ENCODE measurements around the gene BMP10. TPM values are rescaled to one million over a fixed set of nuclear protein-coding genes. Genes with fewer than 3 reads are reported as not detected.

The BMP10 gene
- total RNA-seq (not detected), polyA plus RNA-seq (not detected)
- long read RNA-seq, donor 1, result 0 reads
- long read RNA-seq, donor 2, result 0 reads

- H3K9me3 ChIP-seq, result no peaks in the 10 kb centered on the region
- 77 to 93% (median 87%) methylated on average over 6 of the region's 6 CpGs for WGBS, 5 donors
- no peaks in the 10 kb centered on the region for H3K27me3 ChIP-seq (replicated peaks in 1 of 7)
- TF ChIP-seq POLR2AphosphoS5 (IDR thresholded peaks at IDR 0.05), result no peak
- no peak within 1 kb of the TSS for H3K27ac ChIP-seq
- H3K4me1 ChIP-seq, result no peaks in the 10 kb centered on the region
- H3K36me3 ChIP-seq, result no peaks in the 10 kb centered on the region
- no peak within 1 kb of the TSS for H3K4me3 ChIP-seq
- intact Hi-C loops (cut with DNase I; ENCODE audit: low total_unique reads), result no loop called here
- no peak for DNase-seq
Measured at GRCh38 chr2:68871159-68871764, at the start of gene BMP10. TSS of gene BMP10 (minus strand) at chr2:68871397. CDS start at chr2:68871358, 39 bp downstream.

- intact Hi-C loops (cut with DNase I; ENCODE audit: low total_unique reads), result no loop called here
- H3K4me3 ChIP-seq, result no peak overlapping the region
- WGBS, 5 donors, result 82 to 93% (median 92%) methylated on average over 6 of the region's 6 CpGs
- no peaks in the 10 kb centered on the region for H3K9me3 ChIP-seq
- H3K4me1 ChIP-seq, result peaks cover 0 to 5% (median 2%) of the 10 kb centered on the region in 6 donors
- no peaks in the 10 kb centered on the region for H3K36me3 ChIP-seq
- TF ChIP-seq CTCF (IDR thresholded peaks at IDR 0.05 in 8 of 11, conservative IDR thresholded peaks at IDR 0.05 in 3 of 11) (no peak), POLR2A (IDR thresholded peaks at IDR 0.05) (no peak), POLR2AphosphoS5 (IDR thresholded peaks at IDR 0.05) (no peak)
- DNase-seq, result no peak
- H3K27me3 ChIP-seq (replicated peaks in 1 of 7), result no peaks in the 10 kb centered on the region
- H3K27ac ChIP-seq, result no peak overlapping the region
Measured at GRCh38 chr2:68920481-68921170, 49.4 kb upstream of the BMP10 start.

GRCh38 chr2:68918497-68918896 is 47.3 kb upstream of the BMP10 start:
- no peaks in the 10 kb centered on the region for H3K4me1 ChIP-seq
- H3K36me3 ChIP-seq, result no peaks in the 10 kb centered on the region
- WGBS, 5 donors, result 86 to 92% (median 87%) methylated on average over 7 of the region's 7 CpGs
- no peaks in the 10 kb centered on the region for H3K27me3 ChIP-seq (replicated peaks in 1 of 7)
- TF ChIP-seq POLR2A (IDR thresholded peaks at IDR 0.05), result no peak
- TF ChIP-seq CTCF (IDR thresholded peaks at IDR 0.05 in 8 of 11, conservative IDR thresholded peaks at IDR 0.05 in 3 of 11), result no peak
- no peak for TF ChIP-seq POLR2AphosphoS5 (IDR thresholded peaks at IDR 0.05)
- no peaks in the 10 kb centered on the region for H3K9me3 ChIP-seq
- H3K27ac ChIP-seq, result no peak overlapping the region
- no peak overlapping the region for H3K4me3 ChIP-seq
- DNase-seq, result no peak
- intact Hi-C loops (cut with DNase I; ENCODE audit: low total_unique reads), result loop anchor here (10.0 kb wide), 1 partner anchor 454 kb away; the partner anchor contains the start of genes APLF and FBXO48

- 76 to 93% (median 79%) methylated on average over 3 of the region's 3 CpGs for WGBS, 5 donors
- no peaks in the 10 kb centered on the region for H3K36me3 ChIP-seq
- H3K27ac ChIP-seq, result no peak overlapping the region
- intact Hi-C loops (cut with DNase I; ENCODE audit: low total_unique reads), result loop anchor here (10.0 kb wide), 1 partner anchor 452 kb away; the partner anchor contains the start of genes APLF and FBXO48
- DNase-seq, result no peak
- peaks cover 0 to 11% (median 7%) of the 10 kb centered on the region in 6 donors for H3K4me1 ChIP-seq
- no peak overlapping the region for H3K4me3 ChIP-seq
- H3K9me3 ChIP-seq, result no peaks in the 10 kb centered on the region
- no peaks in the 10 kb centered on the region for H3K27me3 ChIP-seq (replicated peaks in 1 of 7)
- TF ChIP-seq POLR2A (IDR thresholded peaks at IDR 0.05) (no peak), POLR2AphosphoS5 (IDR thresholded peaks at IDR 0.05) (no peak), CTCF (IDR thresholded peaks at IDR 0.05 in 8 of 11, conservative IDR thresholded peaks at IDR 0.05 in 3 of 11) (no peak)
Measured at GRCh38 chr2:68917034-68917718, 46.0 kb upstream of the BMP10 start.

Measured in spleen (tissue), 13 donors.